GM11168 (cell line): ENCODE measurements around the gene TNFSF8.

Experiments used
- in situ Hi-C: fragments of 300-500 bp; cut with MboI; formaldehyde crosslinking; loops from one replicate; pipeline ENCODE4 v1.12.0; 2022; ENCODE audit warnings: low sequenced_read_pairs; ENCODE audit not compliant: unreplicated experiment

The TNFSF8 gene

GRCh38 chr9:114937516-114937915 lies 7.1 kb upstream of the TNFSF8 start:
- in situ Hi-C loops, result no loop called here

DNA sequence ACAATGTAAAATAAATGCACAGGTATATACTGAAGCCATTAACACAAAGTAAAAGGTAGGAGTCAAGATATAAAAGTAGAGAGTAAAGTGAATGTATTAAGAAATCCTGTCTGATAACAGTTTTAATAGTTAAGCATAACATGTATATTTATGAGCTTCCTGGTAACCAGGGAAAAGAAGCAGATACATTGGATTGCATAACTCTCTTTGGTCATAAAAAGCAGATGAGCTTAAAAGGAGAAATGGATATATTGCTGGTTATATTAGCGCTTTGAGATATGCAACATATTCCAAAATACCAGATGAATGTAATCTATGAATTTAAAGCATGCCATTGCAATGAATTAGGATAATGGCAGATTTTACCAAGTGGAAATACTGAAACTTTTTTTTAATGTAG lies 6.2 kb upstream of the TNFSF8 start:
- in situ Hi-C loops, result no loop called here

DNA sequence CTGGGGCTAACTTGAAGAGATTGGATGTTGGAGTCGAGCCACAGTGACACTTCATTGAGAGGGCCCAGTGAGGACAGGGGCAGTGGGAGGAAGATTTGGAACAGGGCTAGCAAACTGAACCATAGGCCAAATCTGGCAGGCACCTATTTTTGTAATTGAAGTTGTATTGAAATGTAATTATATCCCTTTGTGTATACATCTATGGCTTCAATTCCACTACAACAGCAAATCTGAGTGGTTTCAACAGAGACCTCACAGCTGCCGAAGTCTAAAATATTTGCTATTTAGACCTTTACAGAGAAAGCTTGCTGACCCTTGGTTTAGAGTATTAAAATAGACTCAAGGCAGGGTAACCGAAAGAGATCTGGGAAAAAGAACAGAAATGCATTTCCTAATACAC lies 4.7 kb upstream of the TNFSF8 start:
- in situ Hi-C loops, result no loop called here

DNA sequence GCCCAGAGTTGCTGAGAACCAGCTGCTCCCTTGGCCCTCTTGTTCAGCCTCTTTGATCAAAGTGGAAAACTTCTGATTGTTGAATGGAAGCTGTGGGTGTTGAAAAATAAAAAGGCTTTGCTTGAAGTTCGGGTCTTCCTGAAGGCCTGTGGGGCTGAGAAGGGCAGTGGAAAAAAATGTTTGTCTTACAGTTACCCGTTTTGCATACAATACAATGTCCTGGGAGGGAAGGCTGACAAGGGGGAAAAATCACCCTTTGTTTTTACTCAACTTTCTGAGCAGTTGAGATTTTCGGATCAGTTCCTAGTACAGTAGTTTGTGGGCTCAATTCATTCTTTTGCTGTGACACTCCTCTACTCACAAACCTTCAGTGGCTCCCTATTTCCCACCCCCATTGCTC lies 2.1 kb upstream of the TNFSF8 start:
- in situ Hi-C loops, result no loop called here

- in situ Hi-C loops, result no loop called here
These were observed 1.0 kb upstream of the TNFSF8 start for GRCh38 chr9:114931407-114931806.

DNA sequence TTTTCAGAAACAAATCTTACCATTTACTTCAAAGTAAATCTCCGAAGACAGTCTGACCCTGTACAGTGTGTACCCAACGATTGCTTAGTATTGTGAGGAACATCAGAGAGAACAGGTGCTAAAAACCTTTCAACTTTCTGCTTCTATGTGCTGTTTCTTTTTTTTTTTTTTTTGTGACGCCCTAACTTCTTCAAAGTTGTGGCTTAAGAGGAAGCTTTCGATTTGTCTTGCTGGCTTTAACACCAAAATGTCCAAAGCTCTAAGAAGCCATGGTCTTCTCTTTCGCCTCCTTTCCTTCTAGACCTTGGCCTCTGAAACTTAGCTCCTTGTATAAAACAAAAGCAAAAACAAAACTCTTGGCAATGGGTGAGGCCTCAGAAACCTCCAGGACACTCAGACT lies 1.2 kb downstream of the TNFSF8 start:
- in situ Hi-C loops, result no loop called here

GRCh38 chr9:114928671-114929070 lies 1.7 kb downstream of the TNFSF8 start:
- in situ Hi-C loops, result no loop called here

- in situ Hi-C loops, result no loop called here
These were observed 2.3 kb downstream of the TNFSF8 start for GRCh38 chr9:114928136-114928535.

DNA sequence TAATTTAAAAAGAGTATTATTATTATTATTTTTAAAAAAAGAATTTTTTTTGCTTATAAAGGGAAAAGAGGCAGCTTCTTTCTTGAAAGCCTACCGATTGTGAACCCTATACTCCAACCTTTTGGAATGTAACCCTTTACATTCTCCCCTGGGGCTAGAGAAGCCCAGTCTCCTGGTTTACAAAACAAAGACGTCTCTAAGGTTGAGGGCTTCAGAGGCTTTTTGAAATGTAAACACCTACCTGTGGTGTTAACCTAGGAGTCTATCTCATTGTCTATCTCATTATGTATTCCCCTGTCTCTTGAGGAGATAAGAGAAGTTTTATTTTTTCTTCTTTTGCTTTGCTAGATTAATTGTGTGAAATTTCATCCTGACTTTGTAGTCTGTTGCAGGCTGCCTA lies 4.7 kb downstream of the TNFSF8 start:
- in situ Hi-C loops, result no loop called here

DNA sequence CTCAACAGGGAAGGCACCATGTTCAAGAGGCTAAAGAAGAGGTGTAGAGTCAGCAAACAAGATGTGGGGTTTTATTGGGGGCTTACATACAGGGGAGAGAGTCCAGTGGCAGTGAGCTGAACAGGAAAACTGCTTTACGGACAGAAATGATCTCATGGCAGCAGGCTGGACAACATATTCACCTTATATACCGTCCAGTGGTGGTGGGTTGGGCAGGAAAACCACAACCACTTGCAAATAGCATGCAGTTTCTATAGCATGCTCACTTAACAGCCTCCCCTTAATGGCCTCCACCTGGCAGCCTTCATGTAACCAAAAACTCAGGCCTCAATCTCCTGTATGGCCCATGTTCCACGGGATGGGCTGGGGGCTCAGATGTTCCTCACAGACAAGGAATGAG lies 5.4 kb downstream of the TNFSF8 start:
- in situ Hi-C loops, result no loop called here

DNA sequence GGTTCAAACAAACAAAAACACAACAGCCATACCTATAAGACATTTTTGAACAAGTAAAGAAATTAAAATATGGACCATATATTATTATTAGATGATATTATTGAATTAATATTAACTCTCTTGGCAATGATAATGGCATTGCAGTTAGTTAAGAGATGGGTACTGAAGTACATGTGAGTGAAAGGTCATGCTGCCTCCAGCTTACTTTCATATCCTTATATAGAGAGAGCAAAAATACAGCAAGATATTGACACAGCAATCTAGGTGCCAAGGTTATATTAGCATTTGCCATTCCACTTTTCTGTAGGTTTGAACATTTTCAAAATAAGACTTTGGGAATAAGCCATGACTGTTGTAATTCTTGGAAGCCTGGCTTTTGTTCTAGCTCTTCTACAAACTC lies 6.1 kb downstream of the TNFSF8 start:
- in situ Hi-C loops, result no loop called here

DNA sequence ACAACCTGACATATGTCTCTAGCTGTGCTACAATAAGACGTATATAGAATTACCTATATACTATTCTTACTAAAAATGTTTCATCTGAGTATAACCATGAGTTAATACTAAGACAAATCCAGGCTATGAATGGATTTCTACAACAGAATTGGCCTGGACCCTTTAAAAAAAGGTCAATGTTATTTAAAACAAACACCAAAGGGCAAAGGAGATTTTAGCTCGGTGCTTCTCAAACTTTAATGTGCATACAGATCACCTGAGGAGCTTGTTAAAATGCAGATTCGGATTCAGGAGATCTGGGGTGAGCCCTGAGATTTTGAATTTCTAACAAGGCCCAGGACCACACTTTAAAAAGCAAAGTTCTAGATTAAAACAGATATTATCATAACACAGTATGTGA lies 6.5 kb downstream of the TNFSF8 start:
- in situ Hi-C loops, result no loop called here

DNA sequence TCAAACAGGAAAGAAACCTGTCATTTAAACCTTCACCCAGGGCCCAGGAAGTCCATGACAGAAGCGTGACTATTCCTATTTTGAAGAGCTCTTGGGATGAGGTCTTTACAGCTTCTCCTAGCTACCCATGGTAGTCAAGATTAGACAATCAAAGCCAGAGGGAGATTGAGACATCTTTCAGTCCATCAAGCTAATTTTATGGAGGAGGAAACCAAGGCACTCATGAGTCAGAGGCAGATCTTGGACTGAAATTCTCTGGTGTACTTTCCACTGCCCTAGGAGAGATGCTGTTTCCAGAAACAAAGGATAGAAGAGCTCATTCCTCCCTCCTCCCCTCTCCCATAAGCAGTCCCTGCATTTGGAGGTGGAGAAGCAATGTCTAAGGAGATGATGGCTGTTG lies 9.2 kb downstream of the TNFSF8 start:
- in situ Hi-C loops, result no loop called here

DNA sequence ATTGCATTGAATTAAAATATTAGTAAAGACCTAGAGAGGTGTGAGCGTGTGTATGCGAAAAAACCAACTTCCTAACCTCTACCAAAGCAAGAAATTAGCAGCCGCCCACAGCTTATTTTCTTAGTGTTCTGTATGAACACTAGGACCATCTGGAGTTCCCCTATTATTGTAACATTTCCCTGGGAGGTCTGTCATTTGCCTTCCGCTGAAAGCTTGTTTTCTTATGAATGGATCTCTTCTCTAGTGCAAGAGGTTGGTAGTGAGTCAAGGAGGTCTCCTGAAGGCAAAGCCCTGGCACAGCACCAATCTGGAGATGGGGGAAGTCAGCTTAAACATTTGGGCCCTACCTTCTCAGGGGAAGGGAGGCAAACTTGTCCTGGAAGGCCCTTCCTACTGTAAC lies 10.8 kb downstream of the TNFSF8 start:
- in situ Hi-C loops, result no loop called here

GRCh38 chr9:114916481-114916880 lies 13.9 kb downstream of the TNFSF8 start:
- in situ Hi-C loops, result no loop called here

DNA sequence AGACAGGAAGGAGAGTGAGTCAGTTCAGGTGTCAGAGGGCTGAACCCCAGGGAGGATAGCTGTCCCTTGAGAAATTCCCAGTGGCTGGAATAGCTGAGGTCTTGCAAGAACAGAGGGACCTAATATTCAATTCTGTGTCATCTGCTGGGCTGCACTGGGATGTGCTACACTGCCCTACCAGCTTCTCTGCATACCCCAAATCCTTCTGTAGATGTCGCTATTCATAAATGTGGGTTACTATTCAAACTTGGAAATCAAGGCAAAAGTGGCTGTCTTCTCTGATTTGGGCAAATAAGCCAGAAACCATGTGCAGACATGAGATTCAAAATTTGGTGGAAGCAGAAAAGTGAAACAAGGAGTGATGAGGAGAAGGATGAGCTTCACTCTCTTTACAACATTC lies 16.3 kb downstream of the TNFSF8 start:
- in situ Hi-C loops, result no loop called here

- in situ Hi-C loops, result no loop called here
These were observed 16.7 kb downstream of the TNFSF8 start for GRCh38 chr9:114913656-114914055.

GRCh38 chr9:114913217-114913616 lies 17.2 kb downstream of the TNFSF8 start:
- in situ Hi-C loops, result no loop called here

DNA sequence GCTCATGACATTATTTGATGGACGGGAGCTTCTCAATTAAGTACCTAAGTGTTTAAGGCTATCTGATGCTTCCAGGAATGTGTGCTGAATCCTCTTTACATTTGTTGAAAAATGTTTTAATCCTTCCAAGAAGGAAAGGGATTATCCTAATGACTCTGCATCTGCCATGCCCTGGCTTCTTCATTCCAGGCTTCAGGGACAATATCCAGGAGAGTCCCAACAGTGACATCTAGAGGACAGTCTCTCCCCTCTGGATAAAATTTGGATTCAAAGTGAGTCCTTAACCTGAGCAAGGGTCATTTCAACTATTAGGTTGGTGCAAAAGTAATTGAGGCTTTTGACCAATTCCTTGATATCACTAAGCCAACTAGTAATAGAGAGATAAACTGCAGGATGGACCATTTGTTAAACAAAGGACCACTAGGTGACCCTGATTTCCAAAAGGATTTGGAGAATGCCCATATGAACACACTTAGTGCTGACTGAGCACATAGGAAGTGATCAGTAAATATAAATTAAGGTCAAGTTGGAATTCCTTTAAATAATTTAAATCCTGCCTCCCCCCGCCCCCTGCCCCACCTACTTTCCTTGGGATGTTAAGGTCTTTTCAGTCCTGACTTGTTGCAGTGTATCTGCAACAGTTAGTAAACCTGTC lies 19.1 kb downstream of the TNFSF8 start:
- in situ Hi-C loops, result no loop called here

- in situ Hi-C loops, result no loop called here
These were observed 19.9 kb downstream of the TNFSF8 start for GRCh38 chr9:114910541-114910940.

- in situ Hi-C loops, result loop anchor here (10.0 kb wide), 1 partner anchor 165 kb away; no protein-coding TSS in a partner anchor
These were observed 20.7 kb downstream of the TNFSF8 start for GRCh38 chr9:114909661-114910060.

GRCh38 chr9:114908805-114909448 lies 21.5 kb downstream of the TNFSF8 start:
- in situ Hi-C loops, result loop anchor here (10.0 kb wide), 1 partner anchor 164 kb away; no protein-coding TSS in a partner anchor
